Dermis blood vessel endothelial cell (primary cell): ENCODE data around the gene NOP16. TPM values are rescaled to one million over a fixed set of nuclear protein-coding genes. Genes with fewer than 3 reads are reported as not detected.

ENCODE experiments used
- DNase-seq: peaks from one replicate; pipeline ENCODE4 v3.0.0; 2010
- total RNA-seq: library from RNA; depleted of rRNA; stranded (reverse); fragments of >200 nt; gene quantifications from 2 replicates; pipeline ENCODE4 v1.2.3, GENCODE V29; 2014

NOP16 gene
- total RNA-seq, 1 donor from 2014 or later, result 14.1 TPM

DNA sequence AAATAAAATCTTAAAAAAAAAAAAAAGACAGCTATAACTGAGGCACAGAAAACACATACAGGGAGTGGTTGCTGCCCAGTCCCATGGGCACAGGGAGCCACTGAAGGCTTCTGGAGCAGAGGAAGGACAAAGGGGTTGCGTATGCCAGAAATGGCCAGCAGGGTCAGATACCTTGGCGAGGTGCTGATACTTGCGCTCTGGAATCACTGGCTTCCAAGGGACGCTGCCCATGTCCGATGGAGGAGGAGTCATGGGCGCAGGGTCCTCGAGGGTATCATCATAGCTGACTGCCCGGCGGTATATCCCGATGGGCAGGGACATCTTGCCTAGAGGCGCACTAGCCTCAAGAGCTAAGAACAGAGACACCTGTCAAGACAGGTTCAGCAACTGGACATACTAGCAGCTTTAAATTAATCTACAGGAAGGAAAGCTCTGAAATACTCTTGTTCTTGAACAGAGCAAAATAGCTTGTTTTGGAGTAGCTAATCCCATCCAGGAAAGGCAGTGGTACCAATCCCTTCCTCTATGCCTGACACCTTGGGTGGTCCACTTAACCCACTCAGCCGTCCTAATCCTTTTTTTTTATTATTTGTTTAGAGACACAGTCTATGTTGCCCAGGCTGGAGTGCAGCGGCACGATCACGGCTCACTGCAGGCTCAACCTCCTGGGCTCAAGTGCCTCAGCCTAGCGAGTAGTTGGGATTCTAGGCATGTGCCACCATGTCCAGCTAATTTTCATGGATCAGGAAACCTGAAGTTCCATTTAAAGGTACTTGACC lies 32.8 kb downstream of the NOP16 start:
- no peak for DNase-seq

DNA sequence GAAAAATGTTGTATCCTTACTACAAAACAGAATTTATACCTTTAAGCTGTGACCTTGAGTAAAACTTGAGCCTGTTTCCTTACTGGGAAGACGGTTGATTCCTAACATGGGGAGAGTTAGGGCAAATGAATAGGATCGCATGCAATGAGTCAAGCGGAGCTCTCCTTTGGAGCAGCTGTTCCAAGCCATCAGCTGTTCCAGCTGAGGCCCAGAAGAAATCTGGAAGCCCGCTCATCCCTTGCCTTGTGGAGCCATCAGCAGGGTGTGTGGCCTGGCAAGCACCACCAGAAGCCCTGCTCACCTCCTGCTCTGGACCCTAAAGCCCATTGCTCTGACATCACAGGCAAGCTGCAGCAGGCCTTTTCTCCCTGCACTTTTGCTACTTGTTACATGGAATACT lies 34.9 kb downstream of the NOP16 start:
- no peak for DNase-seq

DNA sequence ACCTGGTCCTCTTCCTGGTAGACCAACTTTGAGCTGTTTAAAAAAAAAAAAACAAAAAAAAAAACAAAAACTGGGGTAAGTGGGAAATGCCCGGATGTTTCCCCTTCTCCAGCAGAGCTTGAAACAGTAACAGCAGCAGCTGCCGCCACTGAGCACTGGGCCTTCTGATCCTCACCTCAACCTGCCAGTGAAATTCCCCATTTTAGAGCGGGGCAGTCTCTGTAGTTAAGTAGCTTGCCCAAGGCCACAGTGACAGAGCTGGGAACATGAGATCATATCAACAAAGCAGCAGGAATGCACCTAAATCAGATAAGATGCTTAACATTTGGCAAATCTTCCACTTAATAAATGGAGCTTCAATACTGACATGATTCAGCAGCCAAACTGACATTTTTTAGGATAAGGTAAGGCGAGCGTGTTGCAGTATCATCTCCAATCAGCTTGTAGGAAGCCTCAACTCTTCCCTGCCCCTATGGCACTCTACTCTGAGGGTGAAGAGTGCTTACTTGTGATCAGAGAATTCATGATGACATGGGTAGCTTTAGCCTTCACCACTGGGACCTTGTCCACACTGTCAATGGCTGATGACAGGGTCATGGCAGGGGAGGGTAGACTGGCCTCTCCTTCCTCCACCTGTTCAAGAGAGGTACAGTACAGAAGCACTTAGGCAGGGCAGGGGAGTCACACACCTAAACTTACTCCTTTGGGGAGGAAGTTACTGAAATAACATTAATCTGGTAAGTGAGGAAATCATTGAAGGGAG lies 36.1 kb downstream of the NOP16 start:
- no peak for DNase-seq

DNA sequence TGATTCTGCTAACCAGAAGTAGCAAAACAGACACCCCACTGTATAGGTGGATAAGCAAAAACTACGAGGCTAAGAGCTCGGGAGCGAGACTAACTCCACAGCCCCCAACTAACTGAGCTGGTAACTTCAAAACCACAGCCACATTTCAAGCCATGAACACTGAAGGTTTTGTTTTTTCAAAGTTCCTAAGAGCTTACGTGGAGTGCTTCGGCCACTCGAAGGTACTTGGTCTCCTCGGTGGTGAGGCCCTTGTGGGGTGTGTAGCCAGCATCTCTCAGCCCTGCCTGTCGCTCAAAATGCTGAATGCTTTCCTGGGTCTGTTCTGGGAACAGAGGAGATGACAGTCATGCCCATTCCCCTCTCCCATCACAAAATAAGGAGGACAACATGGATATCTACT lies 38.0 kb downstream of the NOP16 start:
- no peak for DNase-seq

DNA sequence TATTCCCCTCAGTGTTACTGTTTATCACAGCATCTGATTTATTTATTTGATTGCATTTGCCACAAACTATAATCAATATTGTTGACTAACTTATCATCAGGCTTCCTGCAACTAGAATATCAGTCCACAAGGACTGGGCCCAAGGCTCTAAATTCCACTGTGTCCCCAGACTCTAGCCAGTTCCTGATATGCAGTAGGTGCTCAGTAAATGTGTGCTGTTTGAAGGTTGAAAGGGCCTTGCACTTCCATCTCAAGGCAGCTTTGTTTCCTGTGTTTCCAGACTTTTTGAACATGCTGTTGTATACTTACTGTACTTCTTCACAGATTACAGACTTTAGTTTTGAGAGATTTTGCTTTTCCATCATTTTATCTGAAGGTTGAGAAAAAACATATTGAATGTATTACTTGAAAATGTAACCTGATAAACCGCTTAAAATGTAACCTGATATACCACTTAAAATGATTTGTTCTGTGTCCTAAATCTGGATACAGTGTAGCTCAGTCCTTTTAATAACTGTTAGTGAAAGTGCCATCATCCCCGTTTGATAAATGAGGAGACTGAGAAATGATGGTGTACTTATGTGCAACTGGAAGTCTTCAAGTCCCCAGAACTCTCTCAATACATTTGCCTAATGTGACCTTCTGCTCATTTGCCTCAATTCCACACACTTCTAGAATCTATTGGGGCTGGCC lies 45.5 kb downstream of the NOP16 start:
- DNase-seq, result no peak

DNA sequence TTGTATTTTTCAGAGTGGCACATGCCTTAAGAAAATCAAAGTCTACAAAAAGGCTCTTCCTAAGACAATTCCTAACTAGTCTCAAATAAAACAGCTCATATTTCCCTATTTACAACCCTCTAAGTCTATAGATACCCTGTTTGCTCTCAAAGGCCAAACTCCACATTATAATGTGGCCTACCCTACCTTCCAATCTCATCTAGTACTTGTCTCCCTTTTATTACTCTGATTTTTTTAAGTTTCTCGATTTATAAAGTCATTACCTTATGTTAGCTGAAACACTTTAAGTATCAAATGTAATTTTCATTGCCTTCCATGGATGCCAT lies 46.3 kb downstream of the NOP16 start:
- DNase-seq, result no peak

DNA sequence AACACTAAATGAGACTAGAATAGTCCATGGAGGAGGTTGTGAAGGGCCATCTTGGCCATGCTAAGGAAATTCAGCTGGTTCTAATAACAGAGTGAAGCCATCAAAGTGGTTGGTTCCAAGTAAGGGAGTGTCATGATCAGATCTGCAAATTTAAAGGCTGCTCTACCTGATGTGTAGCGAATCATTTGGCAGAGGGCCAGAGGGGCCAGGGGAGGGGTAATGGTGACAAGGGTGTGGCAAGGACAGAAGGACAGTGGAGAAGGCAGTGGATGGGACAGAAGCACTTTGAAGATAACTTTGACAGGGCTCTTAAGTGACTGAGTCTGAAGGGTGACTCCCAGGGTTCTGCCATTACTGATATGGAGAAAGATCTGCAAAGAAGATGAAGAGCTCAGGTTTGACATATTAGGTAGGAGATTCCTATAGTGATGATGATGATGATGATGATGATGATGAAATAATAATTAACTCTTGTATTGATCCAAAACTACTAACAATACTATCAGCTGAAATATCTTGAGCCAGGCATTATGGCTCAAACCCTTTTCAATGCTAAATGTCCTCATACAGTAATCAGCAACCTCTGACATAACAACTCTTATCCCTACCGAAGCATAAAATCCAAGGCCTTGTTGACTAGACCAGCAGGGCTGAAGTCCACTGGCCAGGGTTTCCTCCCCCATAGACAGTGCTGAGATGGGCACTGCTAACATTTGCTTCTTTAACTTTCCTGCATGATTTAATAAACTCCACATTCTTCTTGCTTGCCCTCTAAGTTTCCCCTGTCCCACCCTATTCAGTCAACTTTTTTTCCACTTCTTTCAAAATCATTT lies 46.9 kb downstream of the NOP16 start:
- no peak for DNase-seq

DNA sequence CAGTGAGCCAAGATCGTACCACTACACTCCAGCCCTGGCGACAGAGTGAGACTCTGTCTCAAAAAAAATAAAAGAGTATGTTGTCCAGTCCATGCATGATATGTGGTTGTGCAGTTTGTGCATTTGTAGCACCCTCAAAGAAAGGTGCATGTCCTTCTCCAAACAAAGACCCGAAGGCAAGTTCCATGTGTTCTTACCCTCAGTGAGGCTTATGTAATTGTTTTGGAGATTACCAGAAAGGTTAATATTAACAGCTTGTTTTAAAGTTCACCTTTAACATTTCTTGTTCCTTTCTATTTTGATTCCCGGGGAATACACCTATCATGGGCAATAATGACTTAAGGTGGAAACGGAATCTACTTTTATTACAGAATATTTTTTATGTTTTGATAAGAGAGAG lies 49.1 kb downstream of the NOP16 start:
- DNase-seq, result no peak

DNA sequence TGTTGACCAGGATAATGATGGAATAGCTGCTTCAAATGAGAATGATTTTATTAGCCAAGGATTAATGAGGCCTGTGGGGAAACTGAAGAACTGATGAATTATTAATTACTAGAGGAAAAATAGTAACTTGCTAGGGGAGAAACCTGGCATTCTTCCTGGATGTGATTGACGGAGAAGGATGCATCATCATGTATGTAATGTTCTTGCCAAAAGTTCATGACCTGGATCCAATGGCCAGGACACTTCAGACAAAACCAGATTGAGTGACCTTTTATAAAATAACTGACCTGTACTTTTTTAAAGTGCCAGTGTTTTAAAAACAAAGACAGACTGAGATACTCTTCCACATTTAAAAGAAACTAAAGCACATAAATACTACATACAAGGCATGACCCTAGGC lies 50.5 kb downstream of the NOP16 start:
- DNase-seq, result no peak

DNA sequence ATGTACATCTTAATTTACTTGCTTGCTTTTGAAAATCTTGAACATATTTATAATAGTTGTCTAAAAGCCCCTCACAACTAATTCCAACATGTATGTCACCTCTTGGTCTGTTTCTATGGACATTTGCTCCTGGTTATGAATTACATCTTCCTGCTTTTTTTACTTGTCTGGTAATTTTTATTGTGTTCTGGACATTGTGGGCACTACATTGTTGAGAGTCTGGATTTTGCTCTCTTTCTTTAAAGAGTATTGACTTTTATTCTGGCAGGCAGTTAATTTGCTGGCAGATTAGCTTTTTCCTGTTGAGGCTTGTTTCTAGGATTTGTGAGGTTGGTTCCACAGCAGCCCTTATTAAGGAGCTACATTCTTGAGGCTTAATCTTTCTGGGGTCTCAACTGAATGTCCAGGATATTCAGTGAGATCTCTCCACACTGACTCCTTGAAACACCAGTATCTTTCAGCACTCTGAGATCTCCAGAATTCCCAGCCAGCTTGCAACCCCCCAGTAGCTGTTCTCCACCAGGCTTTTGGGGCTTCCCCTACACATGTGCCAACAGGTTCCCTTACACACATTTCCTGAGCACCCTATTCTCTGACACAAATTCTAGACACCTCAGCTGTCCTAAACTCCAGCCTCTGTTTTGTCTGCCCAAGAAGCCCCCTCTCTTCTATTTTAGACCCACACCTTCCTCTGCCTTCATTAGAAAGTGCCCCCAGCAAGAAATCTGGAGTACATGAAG lies 54.2 kb downstream of the NOP16 start:
- no peak for DNase-seq

Other genes with a start within 250 kb of the NOP16 start
- gene SIMC1, start 150.2 kb downstream of the NOP16 start, total RNA-seq, result 1.5 and 3.9 TPM in 2 replicates
- gene KIAA1191, start 26.8 kb downstream of the NOP16 start, total RNA-seq, result 88.0 and 101 TPM in 2 replicates
- 14.7 and 15.0 TPM in 2 replicates for gene ARL10, start 23.1 kb downstream of the NOP16 start, total RNA-seq
- 27.9 and 47.3 TPM in 2 replicates for gene HIGD2A, start 153 bp upstream of the NOP16 start, total RNA-seq
- 107 and 163 TPM in 2 replicates for gene CLTB, start 27.9 kb upstream of the NOP16 start, total RNA-seq
- 48.3 and 50.2 TPM in 2 replicates for gene FAF2, start 59.8 kb upstream of the NOP16 start, total RNA-seq
- 4.1 and 8.6 TPM in 2 replicates for gene RNF44, start 148.8 kb upstream of the NOP16 start, total RNA-seq
- under 0.01 TPM in 1 of 2 replicates, not detected in the other for gene CDHR2, start 160.7 kb upstream of the NOP16 start, total RNA-seq
- 7.7 and 8.7 TPM in 2 replicates for gene GPRIN1, start 221.6 kb upstream of the NOP16 start, total RNA-seq
- gene SNCB, start 241.9 kb upstream of the NOP16 start, total RNA-seq, result 0.84 and 1.4 TPM in 2 replicates
- not detected in 2 replicates for gene EIF4E1B, start 242.1 kb upstream of the NOP16 start, total RNA-seq